GM12878 (cell line): Measurements from ENCODE around the gene TRAF3IP1. TPM values are rescaled to one million over a fixed set of nuclear protein-coding genes. Genes with fewer than 3 reads are reported as not detected.

Experiments
- ATAC-seq: fragments of 200-7000 bp; cut with Tn5 transposase; 3 replicates; pipeline ENCODE4 v1.9.1; 2020; ENCODE audit warnings: mild to moderate bottlenecking, moderate library complexity
- BruUV-seq: library from RNA; stranded (reverse); fragments of 400-500 nt; replicated peaks from 2 replicates; lab custom pipeline; 2021; lab: Mats Ljungman, UMichigan
- CTCF ChIA-PET: fragments of 300-600 bp; sonication (Branson Sonifier 250); formaldehyde crosslinking; extraction: SDS; loops from one replicate; lab custom pipeline; 2021; ENCODE audit warnings: inconsistent platforms; lab: Yijun Ruan, JAX
- POLR2A ChIA-PET: fragments of 350-600 bp; formaldehyde crosslinking; extraction: SDS; loops from one replicate; lab custom pipeline; 2021; ENCODE audit warnings: inconsistent platforms; lab: Charles Lee
- RAD21 ChIA-PET: fragments of 300-600 bp; sonication (Branson Sonifier 250); formaldehyde crosslinking; loops from one replicate; lab custom pipeline; 2023; ENCODE audit warnings: antibody characterized with exemption; ENCODE audit not compliant: unreplicated experiment; lab: Charles Lee
- SMC1A ChIA-PET: fragments of 300-600 bp; sonication (Branson Sonifier 250); formaldehyde crosslinking; loops from one replicate; lab custom pipeline; 2023; ENCODE audit not compliant: unreplicated experiment, uncharacterized antibody; lab: Charles Lee
- DNase-seq: peaks from one replicate; pipeline ENCODE4 v3.0.0-alpha.2; 2011; ENCODE audit warnings: low read depth, low spot score
- FAIRE-seq: peaks from 3 replicates; lab custom pipeline; 2011; peaks lifted over from hg19 to GRCh38; lab: Jason Lieb, UNC
- H2AFZ ChIP-seq: 2 replicates; pipeline ENCODE4 v1.6.0; 2011; ENCODE audit warnings: low read depth, low read length, control low read depth; ENCODE audit not compliant: control insufficient read depth
- H3K27ac ChIP-seq: 2 replicates; pipeline ENCODE4 v1.5.1; 2011; ENCODE audit warnings: control low read depth; ENCODE audit not compliant: control insufficient read depth, insufficient read depth
- H3K27me3 ChIP-seq, 2 experiments: replicated peaks in 1 of 2; 2 replicates each; pipeline versions ENCODE4 v1.6.0 to v1.6.1; 2011; ENCODE audit warnings: low read length in 1 of 2; ENCODE audit not compliant: control insufficient read depth in 2 of 2, insufficient read depth in 2 of 2
- H3K36me3 ChIP-seq, 2 experiments: 2 replicates each; pipeline ENCODE4 v1.5.1; 2011; ENCODE audit warnings: low read length in 1 of 2; ENCODE audit not compliant: control insufficient read depth in 2 of 2, insufficient read depth in 2 of 2
- H3K4me1 ChIP-seq: 2 replicates; pipeline ENCODE4 v1.6.1; 2011; ENCODE audit warnings: mild to moderate bottlenecking, low read length, moderate library complexity, mixed read lengths; ENCODE audit not compliant: control insufficient read depth, insufficient read depth
- H3K4me2 ChIP-seq: 2 replicates; pipeline ENCODE4 v1.6.0; 2011; ENCODE audit warnings: control low read depth; ENCODE audit not compliant: control insufficient read depth, insufficient read depth
- H3K4me3 ChIP-seq: fragments of 200-600 bp; sonication (generic); 2 replicates; pipeline ENCODE4 v1.5.1; 2016
- H3K79me2 ChIP-seq: 2 replicates; pipeline ENCODE4 v1.6.0; 2011; ENCODE audit warnings: low read length; ENCODE audit not compliant: control insufficient read depth, insufficient read depth
- H3K9ac ChIP-seq: 2 replicates; pipeline ENCODE4 v1.8.0; 2011; ENCODE audit warnings: low read length, control low read depth, mixed read lengths; ENCODE audit not compliant: control insufficient read depth, insufficient read depth
- H3K9me3 ChIP-seq: replicated peaks from 3 replicates; pipeline ENCODE4 v1.5.1; 2011; ENCODE audit warnings: mild to moderate bottlenecking, low read length; ENCODE audit not compliant: control insufficient read depth, insufficient read depth
- H4K20me1 ChIP-seq: 2 replicates; pipeline ENCODE4 v1.6.0; 2011; ENCODE audit not compliant: control insufficient read depth, insufficient read depth
- ASH2L ChIP-seq: fragments of 300-600, 200-600 bp; sonication (generic); IDR thresholded peaks from 2 replicates; pipeline ENCODE4 v1.6.1; 2017; ENCODE audit warnings: low read depth, mild to moderate bottlenecking, borderline replicate concordance
- ATF3 ChIP-seq: IDR thresholded peaks from 2 replicates; pipeline ENCODE4 v1.6.1; 2011; ENCODE audit warnings: low read depth, mild to moderate bottlenecking, low read length, moderate library complexity, borderline replicate concordance; ENCODE audit errors: extremely low read depth
- ATF7 ChIP-seq: fragments of 450-650 bp; IDR thresholded peaks from 2 replicates; pipeline ENCODE4 v1.6.1; 2016; ENCODE audit warnings: low read depth, mild to moderate bottlenecking
- KAT2A ChIP-seq: conservative IDR thresholded peaks from 2 replicates; pipeline ENCODE4 v1.6.1; 2011; ENCODE audit warnings: low read depth, low read length; ENCODE audit not compliant: control insufficient read depth
- NBN ChIP-seq: fragments of 450-650 bp; IDR thresholded peaks from 2 replicates; pipeline ENCODE4 v1.6.1; 2016
- NR2C2 ChIP-seq: IDR thresholded peaks from 2 replicates; pipeline ENCODE4 v1.6.1; 2011; ENCODE audit warnings: borderline replicate concordance, low read depth; ENCODE audit not compliant: control insufficient read depth, insufficient read length
- RAD21 ChIP-seq: IDR thresholded peaks from 2 replicates; pipeline ENCODE4 v1.6.1; 2011; ENCODE audit warnings: mild to moderate bottlenecking, low read depth, low read length, moderate library complexity; ENCODE audit not compliant: insufficient read depth
- TCF12 ChIP-seq: IDR thresholded peaks from 2 replicates; pipeline ENCODE4 v1.6.1; 2011; ENCODE audit warnings: low read depth, mild to moderate bottlenecking, low read length
- WGBS: methylation state at CpG from one replicate; pipeline ENCODE4 v1.1.6; 2016; ENCODE audit warnings: low lambda C conversion rate; ENCODE audit not compliant: insufficient replicate concordance, insufficient coverage; ENCODE audit errors: missing lambda C conversion rate; 5-methylcytosine and 5-hydroxymethylcytosine counted together
- in situ Hi-C: fragments of 300-500 bp; cut with MboI; formaldehyde crosslinking; loops from 9 replicates; pipeline ENCODE4 v1.14.3; 2018; ENCODE audit warnings: mixed read lengths
- intact Hi-C: fragments of 100-400 bp; cut with micrococcal nuclease; formaldehyde crosslinking; loops from one replicate; pipeline ENCODE4 v1.14.2; 2022; ENCODE audit not compliant: unreplicated experiment
- polyA plus RNA-seq, 11 experiments: library from polyadenylated mRNA; depleted of rRNA in 4 of 11; unstranded in 6 of 11; stranded (reverse) in 5 of 11; fragments of >200 nt; fragmentation: Nextera tagmentation in 4 of 11; fragmentation: Illumina TruSeq in 1 of 11; extraction: Ambion mirVana in 4 of 11; extraction: Trizol in 1 of 11; gene quantifications; 1 replicate in 1 of 11; 2 replicates in 10 of 11; pipeline versions ENCODE4 v1.2.1 to v1.2.3, GENCODE V29; 2011 to 2016; ENCODE audit warnings: inconsistent platforms in 2 of 11, missing spikeins in 2 of 11, low read depth in 1 of 11
- total RNA-seq, 4 experiments: library from RNA; depleted of rRNA in 3 of 4; stranded (reverse); fragments of >200 nt in 3 of 4; fragmentation: Illumina TruSeq in 1 of 4; extraction: Trizol in 1 of 4; gene quantifications; 2 replicates each; pipeline versions ENCODE4 v1.2.1 to v1.2.3, GENCODE V29; 2013 to 2021

The TRAF3IP1 gene
- total and polyA plus RNA-seq, 10 of the 15 experiments (the other 5 are each of a cell fraction or from before 2014, with no cell fraction given) = 1.6 to 7.5 (median 3.6) TPM

- SMC1A ChIA-PET = no interaction called here
- no peak overlapping the region for H3K27ac ChIP-seq
- CTCF ChIA-PET = interaction anchor here (1.2 to 1.3 kb wide), 2 partner anchors 16 to 84 kb away, joined by 3 read pairs; no protein-coding TSS in a partner anchor
- ATAC-seq (no peak), DNase-seq (no peak), FAIRE-seq (no peak)
- H3K27me3 ChIP-seq = no peaks in the 10 kb centered on the region
- POLR2A ChIA-PET = no interaction called here
- in situ Hi-C loops = no loop called here
- no peak overlapping the region for H3K4me3 ChIP-seq
- WGBS = 82% methylated on average over 15 of the region's 15 CpGs
- H3K9me3 ChIP-seq = no peaks in the 10 kb centered on the region
- intact Hi-C loops = no loop called here
- H3K79me2 ChIP-seq = no peaks in the 10 kb centered on the region
- RAD21 ChIA-PET = interaction anchor here (1.2 kb wide), 1 partner anchor 8 kb away, joined by 3 read pairs; no protein-coding TSS in a partner anchor
- H4K20me1 ChIP-seq = no peaks in the 10 kb centered on the region; the same call in 1 of the 2 replicates
- no peak overlapping the region for H3K4me2 ChIP-seq
- no peak for TF ChIP-seq KAT2A
- H3K36me3 ChIP-seq = peaks cover 0 to 2% of the 10 kb centered on the region in 2 experiments; a peak in 2 of 4 replicates
- 0 out of 2 replicates have a peak, but pooled peaks cover 4% of the 10 kb centered on the region for H3K4me1 ChIP-seq
- BruUV-seq = no TSS peak
- H2AFZ ChIP-seq = no peak overlapping the region
- no peak overlapping the region for H3K9ac ChIP-seq
These were observed 18.5 kb downstream of the TRAF3IP1 start for GRCh38 chr2:238338710-238339394.

GRCh38 chr2:238339395-238339780, 19.1 kb downstream of the TRAF3IP1 start:
- no TSS peak for BruUV-seq
- intact Hi-C loops = no loop called here
- ChIA-PET SMC1A (no interaction called here), RAD21 (no interaction called here), CTCF (interaction anchor here (0.6 kb wide), 1 partner anchor 25 kb away, joined by 3 read pairs; no protein-coding TSS in a partner anchor), POLR2A (no interaction called here)
- H3K4me3 ChIP-seq = no peak overlapping the region
- ATAC-seq (no peak), FAIRE-seq (no peak), DNase-seq (no peak)
- no peaks in the 10 kb centered on the region for H3K79me2 ChIP-seq
- no peak overlapping the region for H3K27ac ChIP-seq
- peaks cover 0 to 2% of the 10 kb centered on the region in 2 experiments; a peak in 2 of 4 replicates for H3K36me3 ChIP-seq
- H3K9me3 ChIP-seq = no peaks in the 10 kb centered on the region
- H3K9ac ChIP-seq = no peak overlapping the region
- no peaks in the 10 kb centered on the region; the same call in 1 of the 2 replicates for H4K20me1 ChIP-seq
- H3K4me1 ChIP-seq = 0 out of 2 replicates have a peak, but pooled peaks cover 4% of the 10 kb centered on the region
- no peak overlapping the region for H2AFZ ChIP-seq
- TF ChIP-seq RAD21 = no peak
- no peak for TF ChIP-seq NR2C2
- no peak for TF ChIP-seq NBN
- TF ChIP-seq ATF3 = no peak
- TF ChIP-seq ASH2L = no peak
- no peak for TF ChIP-seq TCF12
- no peak for TF ChIP-seq ATF7
- H3K27me3 ChIP-seq = no peaks in the 10 kb centered on the region
- H3K4me2 ChIP-seq = no peak overlapping the region
- 83% methylated on average over 11 of the region's 11 CpGs for WGBS
- in situ Hi-C loops = no loop called here
